H1 (cell line): ENCODE measurements around the gene DICER1. TPM values are rescaled to one million over a fixed set of nuclear protein-coding genes. Genes with fewer than 3 reads are reported as not detected.

ENCODE experiments used
- EP300 ChIP-seq, 2 experiments: IDR thresholded peaks; 1 replicate in 1 of 2; 2 replicates in 1 of 2; pipeline ENCODE4 v1.6.1; 2011 to 2012; ENCODE audit warnings: low read depth in 2 of 2, low read length in 2 of 2, mild to moderate bottlenecking in 2 of 2, borderline replicate concordance in 1 of 2, inconsistent platforms in 1 of 2, moderate library complexity in 1 of 2
- EZH2 ChIP-seq: fragments of 200-600 bp; sonication (generic); IDR thresholded peaks from 2 replicates; pipeline ENCODE4 v1.7.1; 2012; ENCODE audit warnings: low read depth, mild to moderate bottlenecking, moderate library complexity, low read length, inconsistent platforms; ENCODE audit not compliant: severe bottlenecking
- GTF2F1 ChIP-seq: IDR thresholded peaks from 2 replicates; pipeline ENCODE4 v1.6.1; 2012; ENCODE audit warnings: low read depth, low read length, improper control_type of control experiment, borderline replicate concordance
- MAX ChIP-seq: IDR thresholded peaks from 2 replicates; pipeline ENCODE4 v1.6.1; 2012; ENCODE audit warnings: inconsistent platforms
- polyA plus RNA-seq, 7 experiments: library from polyadenylated mRNA; depleted of rRNA in 3 of 7; stranded (reverse) in 5 of 7; unstranded in 2 of 7; fragments of >200 nt in 5 of 7; fragments of 200-250 nt in 2 of 7; gene quantifications; 1 replicate in 5 of 7; 2 replicates in 1 of 7; 4 replicates in 1 of 7; pipeline versions ENCODE4 v1.2.1 to v1.2.3, GENCODE V29; 2011 to 2013; ENCODE audit warnings: missing spikeins in 2 of 7, mixed read lengths in 2 of 7
- total RNA-seq: library from RNA; stranded (reverse); fragmentation: NEBNext Ultra II Directional; extraction: Animal tissue kit (Norgen Biotek cat#: 25700); gene quantifications from 2 replicates; pipeline ENCODE4 v1.2.1, GENCODE V29; 2021

Gene DICER1
- total and polyA plus RNA-seq, 2 of the 8 experiments (the other 6 are each of a cell fraction or from before 2014, with no cell fraction given), result 11.9 to 61.8 TPM

GRCh38 chr14:95071649-95072280 is 85.6 kb downstream of the DICER1 start (continued):
- TF ChIP-seq MAX (no peak), EZH2 (no peak), GTF2F1 (no peak), EP300 (IDR thresholded peaks at IDR 0.05; ENCODE audit: borderline replicate concordance in 1 of 2, low read depth in 2 of 2, low read length in 2 of 2) (no peak)
